HepG2 (cell line): ENCODE measurements around the gene VSIG10L. TPM values are rescaled to one million over a fixed set of nuclear protein-coding genes. Genes with fewer than 3 reads are reported as not detected.

Experiments
- ARID5B ChIP-seq: IDR thresholded peaks from 2 replicates; pipeline ENCODE4 v1.4.0; 2020; ENCODE audit warnings: mild to moderate bottlenecking, missing genetic modification reagents
- ATF2 ChIP-seq: sonication (generic); formaldehyde crosslinking; IDR thresholded peaks from 2 replicates; pipeline ENCODE4 v1.4.0; 2020; ENCODE audit warnings: missing genetic modification reagents
- GATAD1 ChIP-seq: IDR thresholded peaks from 2 replicates; pipeline ENCODE4 v1.6.1; 2016; ENCODE audit warnings: missing genetic modification reagents, missing compliant biosample characterization
- MBNL3 ChIP-seq: fragments of 250-450 bp; sonication (Bioruptor Pico); conservative IDR thresholded peaks from 2 replicates; pipeline ENCODE4 v1.8.0; 2022; ENCODE audit warnings: mild to moderate bottlenecking, inconsistent platforms
- MED1 ChIP-seq: sonication (generic); formaldehyde crosslinking; IDR thresholded peaks from 2 replicates; pipeline ENCODE4 v1.4.0; 2020; ENCODE audit warnings: missing genetic modification reagents
- MIER2 ChIP-seq: IDR thresholded peaks from 2 replicates; pipeline ENCODE4 v1.6.1; 2016; ENCODE audit warnings: missing biosample characterization, missing genetic modification reagents
- MNT ChIP-seq: fragments of 450-650 bp; IDR thresholded peaks from 2 replicates; pipeline ENCODE4 v1.6.1; 2016
- RXRB ChIP-seq: IDR thresholded peaks from 2 replicates; pipeline ENCODE4 v1.6.1; 2016; ENCODE audit warnings: borderline replicate concordance, missing genetic modification reagents, missing compliant biosample characterization
- ZIK1 ChIP-seq: sonication (generic); formaldehyde crosslinking; IDR thresholded peaks from 2 replicates; pipeline ENCODE4 v1.5.0; 2020; ENCODE audit warnings: mild to moderate bottlenecking, low read depth, missing genetic modification reagents, borderline replicate concordance
- ZKSCAN1 ChIP-seq: fragments of 150-350 bp; IDR thresholded peaks from 2 replicates; pipeline ENCODE4 v1.6.1; 2014; ENCODE audit warnings: low read length
- ZNF121 ChIP-seq: sonication (generic); formaldehyde crosslinking; IDR thresholded peaks from 2 replicates; pipeline ENCODE4 v1.5.0; 2020; ENCODE audit warnings: mild to moderate bottlenecking, missing genetic modification reagents
- ZNF143 ChIP-seq: sonication (generic); formaldehyde crosslinking; IDR thresholded peaks from 2 replicates; pipeline ENCODE4 v1.4.0; 2020; ENCODE audit warnings: missing genetic modification reagents
- ZNF329 ChIP-seq: sonication (generic); formaldehyde crosslinking; IDR thresholded peaks from 2 replicates; pipeline ENCODE4 v1.9.0; 2021; ENCODE audit warnings: low read depth, mild to moderate bottlenecking, missing genetic modification reagents
- ZNF496 ChIP-seq: sonication (generic); formaldehyde crosslinking; IDR thresholded peaks from 2 replicates; pipeline ENCODE4 v1.8.1; 2023; ENCODE audit warnings: mild to moderate bottlenecking, moderate library complexity, missing genetic modification reagents; ENCODE audit not compliant: insufficient replicate concordance
- ZNF609 ChIP-seq: sonication (generic); formaldehyde crosslinking; IDR thresholded peaks from 2 replicates; pipeline ENCODE4 v1.4.0; 2020; ENCODE audit warnings: mild to moderate bottlenecking, missing genetic modification reagents, borderline replicate concordance
- ZNF619 ChIP-seq: sonication (generic); formaldehyde crosslinking; IDR thresholded peaks from 2 replicates; pipeline ENCODE4 v1.4.0; 2020; ENCODE audit warnings: mild to moderate bottlenecking, missing genetic modification reagents
- ZNF75D ChIP-seq: sonication (generic); formaldehyde crosslinking; IDR thresholded peaks from 2 replicates; pipeline ENCODE4 v1.8.1; 2023; ENCODE audit warnings: missing genetic modification reagents, mild to moderate bottlenecking, borderline replicate concordance
- polyA plus RNA-seq, 8 experiments: library from polyadenylated mRNA; depleted of rRNA in 3 of 8; stranded (reverse) in 7 of 8; unstranded in 1 of 8; fragments of >200 nt; fragmentation: Illumina TruSeq in 4 of 8; extraction: Trizol in 4 of 8; gene quantifications; 2 replicates each; pipeline versions ENCODE4 v1.2.1 to v1.2.3, GENCODE V29; 2011 to 2016; ENCODE audit warnings: low read depth in 4 of 8, missing spikeins in 1 of 8, mixed read lengths in 1 of 8; ENCODE audit not compliant: insufficient read depth in 1 of 8
- total RNA-seq, 5 experiments: library from RNA; depleted of rRNA; stranded (reverse); fragments of >200 nt; fragmentation: Illumina TruSeq; extraction: Trizol; gene quantifications; 2 replicates each; pipeline ENCODE4 v1.2.3, GENCODE V29; 2016; ENCODE audit warnings: low read depth in 1 of 5

Gene VSIG10L
- total and polyA plus RNA-seq, 2 of the 13 experiments (the other 11 are each of a cell fraction or from before 2014, with no cell fraction given) = 2.7 to 8.5 TPM

GRCh38 chr19:51365211-51365964, 23.4 kb upstream of the VSIG10L start (continued):
- TF ChIP-seq ZNF609 (CRISPR knock-in tag) = peak; percentile 56; the same call in 1 of the 2 replicates
- peak; percentile 78 for TF ChIP-seq ARID5B (CRISPR knock-in tag)
- TF ChIP-seq ATF2 = peak; percentile 77; the same call in 1 of the 2 replicates
- no peak for TF ChIP-seq ZNF619 (CRISPR knock-in tag)
- peak; percentile 66 for TF ChIP-seq GATAD1 (CRISPR knock-in tag)
- TF ChIP-seq ZIK1 (CRISPR knock-in tag) = peak; percentile 37; the same call in 1 of the 2 replicates
- peak; percentile 82 for TF ChIP-seq RXRB (CRISPR knock-in tag)
- 0 out of 2 replicates have a peak, but pooled peaks have one; percentile 21 for TF ChIP-seq ZNF329
- peak; percentile 95 for TF ChIP-seq MED1
- no peak for TF ChIP-seq MNT
- no peak for TF ChIP-seq ZKSCAN1
- TF ChIP-seq ZNF121 (CRISPR knock-in tag) = no peak
- no peak for TF ChIP-seq MBNL3 (CRISPR knock-in tag)
- no peak for TF ChIP-seq MIER2
- TF ChIP-seq ZNF75D = no peak
- TF ChIP-seq ZNF143 = no peak
- TF ChIP-seq ZNF496 (CRISPR knock-in tag) = no peak
